ENCODE measurements around the gene TRPM4. TPM values are rescaled to one million over a fixed set of nuclear protein-coding genes. Genes with fewer than 3 reads are reported as not detected.

TRPM4 gene
- total and polyA plus RNA-seq, 4 donors: 8.1 to 31.2 (median 13.2) TPM

- H3K27me3 ChIP-seq (ENCODE audit: control insufficient read depth in 4 of 4, insufficient read depth in 4 of 4, low read length in 3 of 4): peaks cover 0 to 4% (median 0%) of the 10 kb centered on the region in 4 donors
- WGBS: 9% methylated on average over 21 of the region's 21 CpGs
- no peak for TF ChIP-seq EGR1 (IDR thresholded peaks at IDR 0.05; ENCODE audit: low read depth in 2 of 2)
- no peak for TF ChIP-seq REST (IDR thresholded peaks at IDR 0.05)
- no peak for TF ChIP-seq HNF4G (IDR thresholded peaks at IDR 0.05)
- TF ChIP-seq NR2F2 (IDR thresholded peaks at IDR 0.05): no peak
- no peak for TF ChIP-seq RAD21 (IDR thresholded peaks at IDR 0.05)
- TF ChIP-seq ZBTB33 (IDR thresholded peaks at IDR 0.05): no peak
- TF ChIP-seq FOXA2 (IDR thresholded peaks at IDR 0.05): no peak
- TF ChIP-seq, protein P1, sequence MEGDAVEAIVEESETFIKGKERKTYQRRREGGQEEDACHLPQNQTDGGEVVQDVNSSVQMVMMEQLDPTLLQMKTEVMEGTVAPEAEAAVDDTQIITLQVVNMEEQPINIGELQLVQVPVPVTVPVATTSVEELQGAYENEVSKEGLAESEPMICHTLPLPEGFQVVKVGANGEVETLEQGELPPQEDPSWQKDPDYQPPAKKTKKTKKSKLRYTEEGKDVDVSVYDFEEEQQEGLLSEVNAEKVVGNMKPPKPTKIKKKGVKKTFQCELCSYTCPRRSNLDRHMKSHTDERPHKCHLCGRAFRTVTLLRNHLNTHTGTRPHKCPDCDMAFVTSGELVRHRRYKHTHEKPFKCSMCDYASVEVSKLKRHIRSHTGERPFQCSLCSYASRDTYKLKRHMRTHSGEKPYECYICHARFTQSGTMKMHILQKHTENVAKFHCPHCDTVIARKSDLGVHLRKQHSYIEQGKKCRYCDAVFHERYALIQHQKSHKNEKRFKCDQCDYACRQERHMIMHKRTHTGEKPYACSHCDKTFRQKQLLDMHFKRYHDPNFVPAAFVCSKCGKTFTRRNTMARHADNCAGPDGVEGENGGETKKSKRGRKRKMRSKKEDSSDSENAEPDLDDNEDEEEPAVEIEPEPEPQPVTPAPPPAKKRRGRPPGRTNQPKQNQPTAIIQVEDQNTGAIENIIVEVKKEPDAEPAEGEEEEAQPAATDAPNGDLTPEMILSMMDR (IDR thresholded peaks at IDR 0.05; ENCODE audit: low read depth, low read length, missing input control): no peak
- no peak for TF ChIP-seq TAF1 (conservative IDR thresholded peaks at IDR 0.05)
- no peak for TF ChIP-seq FOXA1 (IDR thresholded peaks at IDR 0.05)
- no peak for TF ChIP-seq SP1 (IDR thresholded peaks at IDR 0.05)
- TF ChIP-seq MAX (IDR thresholded peaks at IDR 0.05): no peak
- TF ChIP-seq GABPA (IDR thresholded peaks at IDR 0.05 in 1 of 2, conservative IDR thresholded peaks at IDR 0.05 in 1 of 2): no peak
- no peak for TF ChIP-seq HNF4A (conservative IDR thresholded peaks at IDR 0.05)
- TF ChIP-seq JUND (IDR thresholded peaks at IDR 0.05): no peak
- TF ChIP-seq, protein P2, sequence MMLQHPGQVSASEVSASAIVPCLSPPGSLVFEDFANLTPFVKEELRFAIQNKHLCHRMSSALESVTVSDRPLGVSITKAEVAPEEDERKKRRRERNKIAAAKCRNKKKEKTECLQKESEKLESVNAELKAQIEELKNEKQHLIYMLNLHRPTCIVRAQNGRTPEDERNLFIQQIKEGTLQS (IDR thresholded peaks at IDR 0.05): no peak
- no peak for TF ChIP-seq RXRA (IDR thresholded peaks at IDR 0.05)
- TF ChIP-seq YY1 (IDR thresholded peaks at IDR 0.05): no peak
- H3K4me1 ChIP-seq (ENCODE audit: control insufficient read depth in 4 of 4, insufficient read depth in 4 of 4, low read length in 3 of 4): peaks cover 0 to 6% (median 2%) of the 10 kb centered on the region in 4 donors
- H3K36me3 ChIP-seq (ENCODE audit: control insufficient read depth in 4 of 4, insufficient read depth in 3 of 4, low read depth in 1 of 4, low read length in 3 of 4): no peaks in the 10 kb centered on the region
- peak overlapping the region in 2 of 3 donors; percentile 28 to 46 for H3K4me3 ChIP-seq (ENCODE audit: low read depth in 1 of 3, low read length in 3 of 3)
- no peak overlapping the region for H3K27ac ChIP-seq (ENCODE audit: low read depth in 1 of 2, low read length in 2 of 2)
- H3K9me3 ChIP-seq (ENCODE audit: control insufficient read depth in 4 of 4, low read length in 3 of 4): no peaks in the 10 kb centered on the region
- no peak overlapping the region for H3K9ac ChIP-seq (ENCODE audit: low read depth in 1 of 2, low read length in 2 of 2)
- DNase-seq (ENCODE audit: low spot score): peak; percentile 76
Observed at GRCh38 chr19:49142866-49143335, 14.7 kb upstream of the TRPM4 start.

All from liver (tissue), 9 donors.